MM.1S (cell line): Measurements from ENCODE around the gene RAB11A.

Experiments
- EZH2 ChIP-seq: fragments of 300-600 bp; sonication (generic); optimal IDR thresholded peaks from 2 replicates; pipeline ENCODE3; 2017; ENCODE audit warnings: low read depth, mild to moderate bottlenecking, antibody characterized with exemption, low read length, mixed read lengths
- EZH2phosphoT487 ChIP-seq: fragments of 300-600 bp; sonication (generic); IDR thresholded peaks from 2 replicates; pipeline ENCODE4 v1.6.1; 2018; ENCODE audit warnings: antibody characterized with exemption, low read length
- TF ChIP-seq, protein P1 (sequence below): fragments of 300-600 bp; sonication (generic); IDR thresholded peaks from 2 replicates; pipeline ENCODE4 v1.5.1; 2016; ENCODE audit warnings: antibody characterized with exemption, low read length, mixed read lengths

DNA sequence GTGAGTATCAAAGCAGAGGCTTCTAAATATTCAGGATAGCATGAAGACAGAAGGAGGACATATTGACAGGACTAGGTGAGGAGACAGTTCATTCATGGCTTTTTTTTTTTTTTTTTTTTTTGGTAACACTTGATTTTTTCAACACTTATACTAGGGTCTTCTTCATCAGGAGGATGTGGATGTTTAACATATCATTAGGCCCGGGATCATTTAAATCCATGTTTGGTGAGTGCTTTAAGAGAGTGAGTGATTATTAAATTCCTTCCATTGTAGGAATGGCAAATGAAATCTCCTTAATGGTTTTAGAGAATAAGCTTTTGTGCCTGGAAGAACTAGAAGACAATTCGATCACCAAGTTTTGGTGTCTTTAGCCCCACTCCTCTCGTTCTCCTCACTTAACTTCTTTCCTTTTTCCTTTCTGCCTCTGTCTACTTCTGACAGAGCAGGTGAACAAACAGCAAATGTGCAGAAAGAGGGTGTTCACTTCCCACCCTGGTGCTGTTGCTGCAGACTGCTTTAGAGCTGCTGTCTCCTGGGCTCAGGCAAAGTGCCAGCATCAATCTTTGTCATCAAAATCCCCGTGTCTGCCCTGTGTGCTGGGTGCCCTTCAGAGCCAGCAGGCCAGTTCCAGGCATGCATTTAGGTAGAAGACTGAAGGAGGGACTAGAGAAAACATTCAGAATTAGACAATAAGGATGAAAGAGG is 35.6 kb upstream of the RAB11A start:
- TF ChIP-seq, protein P1, sequence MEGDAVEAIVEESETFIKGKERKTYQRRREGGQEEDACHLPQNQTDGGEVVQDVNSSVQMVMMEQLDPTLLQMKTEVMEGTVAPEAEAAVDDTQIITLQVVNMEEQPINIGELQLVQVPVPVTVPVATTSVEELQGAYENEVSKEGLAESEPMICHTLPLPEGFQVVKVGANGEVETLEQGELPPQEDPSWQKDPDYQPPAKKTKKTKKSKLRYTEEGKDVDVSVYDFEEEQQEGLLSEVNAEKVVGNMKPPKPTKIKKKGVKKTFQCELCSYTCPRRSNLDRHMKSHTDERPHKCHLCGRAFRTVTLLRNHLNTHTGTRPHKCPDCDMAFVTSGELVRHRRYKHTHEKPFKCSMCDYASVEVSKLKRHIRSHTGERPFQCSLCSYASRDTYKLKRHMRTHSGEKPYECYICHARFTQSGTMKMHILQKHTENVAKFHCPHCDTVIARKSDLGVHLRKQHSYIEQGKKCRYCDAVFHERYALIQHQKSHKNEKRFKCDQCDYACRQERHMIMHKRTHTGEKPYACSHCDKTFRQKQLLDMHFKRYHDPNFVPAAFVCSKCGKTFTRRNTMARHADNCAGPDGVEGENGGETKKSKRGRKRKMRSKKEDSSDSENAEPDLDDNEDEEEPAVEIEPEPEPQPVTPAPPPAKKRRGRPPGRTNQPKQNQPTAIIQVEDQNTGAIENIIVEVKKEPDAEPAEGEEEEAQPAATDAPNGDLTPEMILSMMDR: no peak
- no peak for TF ChIP-seq EZH2
- TF ChIP-seq EZH2phosphoT487: no peak
